Stimulated activated CD4-positive, alpha-beta T cell treated with anti-CD3 and anti-CD28 coated beads, Interleukin-1b, Interleukin-23, amount 100 ng/mL, for 4 hours (primary cell): ENCODE results near the gene TNNC1.

Source experiments
- DNase-seq, 2 donors: peaks; one replicate each; pipeline ENCODE4 v3.0.0-alpha.2; 2020; ENCODE audit warnings: low read depth in 2 of 2

TNNC1 gene

DNA sequence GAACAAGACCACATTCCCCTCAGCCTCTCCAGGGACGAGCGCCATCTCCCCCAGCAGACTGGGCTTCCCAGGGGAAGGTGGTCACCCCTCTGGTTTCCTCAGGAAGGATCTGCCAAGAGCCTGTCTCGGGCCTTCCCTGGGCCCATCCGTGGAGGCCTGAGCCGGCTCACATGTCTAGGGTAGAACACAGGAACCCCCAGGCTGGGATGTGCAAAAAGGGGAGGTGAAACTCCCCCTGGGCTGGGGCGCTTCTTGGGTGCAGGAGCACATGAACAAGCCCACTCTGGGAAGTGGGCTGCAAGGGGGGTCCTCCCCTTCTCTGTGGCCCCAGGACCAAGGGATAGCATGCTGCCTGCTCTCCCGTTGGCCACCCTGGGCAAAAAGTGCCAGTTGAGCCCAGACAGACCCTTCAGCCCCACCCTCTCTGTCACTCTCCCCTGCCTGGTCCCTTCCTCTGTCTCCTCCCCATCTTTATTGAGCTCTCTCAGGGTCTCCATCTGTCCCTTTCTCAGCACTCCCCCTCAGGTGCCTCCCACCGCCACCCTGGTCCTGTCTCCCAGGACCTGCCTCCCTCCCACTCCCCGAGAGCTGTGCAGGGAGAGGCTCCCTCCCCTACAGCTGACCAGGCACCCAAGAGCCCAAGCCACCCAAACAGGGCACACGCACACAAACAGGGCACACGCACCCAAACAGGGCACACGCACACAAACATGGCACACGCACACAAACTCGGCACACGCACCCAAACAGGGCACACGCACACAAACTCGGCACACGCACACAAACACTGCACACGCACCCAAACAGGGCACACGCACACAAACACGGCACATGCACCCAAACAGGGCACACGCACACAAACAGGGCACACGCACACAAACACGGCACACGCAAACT, 9.8 kb downstream of the TNNC1 start:
- no peak for DNase-seq

DNA sequence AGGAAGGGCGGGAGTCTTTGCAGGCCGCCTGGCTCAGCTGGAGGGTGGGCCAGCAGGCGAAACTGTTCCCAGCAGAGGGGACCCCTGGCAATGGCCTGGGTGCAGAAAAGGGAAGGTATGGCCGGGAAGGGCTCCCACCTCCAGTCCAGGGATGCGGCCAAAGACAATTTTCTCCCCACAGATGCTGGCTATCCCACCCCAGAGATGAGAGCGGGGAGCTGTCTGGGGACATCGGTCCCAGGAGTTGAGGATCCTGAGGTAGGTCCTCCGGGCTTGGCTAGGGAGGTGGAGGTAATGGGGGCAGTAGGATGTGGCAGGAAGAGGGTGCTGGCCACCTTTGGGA, 10.6 kb downstream of the TNNC1 start:
- no peak for DNase-seq

DNA sequence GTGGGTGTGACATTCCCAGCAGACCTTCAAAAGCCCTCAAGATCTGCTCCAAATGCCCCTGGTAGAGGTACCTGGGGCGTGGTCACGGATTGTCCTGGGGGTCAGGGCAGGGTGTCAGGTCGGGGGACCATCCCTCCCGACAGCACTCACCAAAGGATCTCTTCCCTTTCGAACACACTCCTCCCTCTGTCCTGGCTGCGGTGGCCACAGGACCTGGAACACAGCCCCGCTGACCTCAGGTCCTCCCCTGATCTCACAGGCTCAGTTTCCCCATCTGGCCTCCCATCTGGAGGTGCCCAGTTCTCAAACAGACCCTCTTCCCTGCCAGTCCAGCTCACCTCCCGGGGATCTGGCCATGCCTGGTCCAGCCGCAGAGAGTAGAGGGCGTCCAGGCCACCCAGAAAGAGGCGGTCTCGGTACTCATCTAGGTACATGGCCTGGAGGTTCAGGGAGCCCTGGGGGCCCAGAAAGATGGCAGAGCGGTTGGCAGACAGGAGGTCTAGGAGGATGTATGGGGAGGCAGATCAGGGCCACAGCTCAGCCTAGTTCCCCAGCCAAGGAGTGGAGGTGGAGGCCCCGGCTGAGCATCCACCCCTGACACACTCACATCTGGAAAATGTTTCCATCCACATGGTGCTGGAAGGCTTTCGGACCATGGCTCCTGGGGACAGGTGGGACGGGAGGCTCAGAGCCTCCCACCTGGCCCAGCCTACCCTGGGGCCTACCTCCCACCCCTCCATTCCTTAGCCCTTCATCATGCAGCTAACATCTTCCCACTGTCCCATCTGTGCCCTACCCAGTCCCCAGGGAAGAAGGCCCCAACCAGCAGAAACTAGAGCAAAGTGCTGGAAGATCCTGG, 11.2 kb downstream of the TNNC1 start:
- no peak for DNase-seq

DNA sequence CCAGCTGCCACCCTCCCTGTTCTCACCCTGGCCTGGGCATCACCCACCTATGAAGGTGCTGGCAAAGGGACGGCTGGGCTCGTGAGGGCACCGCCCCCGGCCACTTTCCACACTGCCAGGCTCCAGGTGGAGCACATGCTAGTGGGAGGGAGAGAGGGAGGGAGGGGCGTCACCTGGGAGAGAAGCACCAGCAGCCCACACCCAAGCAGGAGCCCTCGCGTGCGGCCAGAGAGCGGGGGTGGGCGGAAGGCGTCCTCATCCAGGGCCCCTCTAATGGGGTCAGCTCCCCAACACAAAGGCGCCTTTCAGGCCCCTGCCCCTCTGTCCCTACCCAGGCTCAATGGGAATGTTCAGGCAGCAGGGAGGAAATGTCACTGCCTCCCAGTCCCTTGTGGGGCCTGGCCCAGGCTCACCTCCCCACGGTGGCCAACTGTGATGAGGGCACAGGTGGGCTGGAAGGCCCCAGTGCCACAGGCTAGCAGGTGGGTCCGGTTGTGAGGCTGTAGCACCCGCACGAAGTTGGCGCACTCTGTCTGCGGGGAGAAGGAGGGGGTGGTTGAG, 12.0 kb downstream of the TNNC1 start:
- DNase-seq = no peak

DNA sequence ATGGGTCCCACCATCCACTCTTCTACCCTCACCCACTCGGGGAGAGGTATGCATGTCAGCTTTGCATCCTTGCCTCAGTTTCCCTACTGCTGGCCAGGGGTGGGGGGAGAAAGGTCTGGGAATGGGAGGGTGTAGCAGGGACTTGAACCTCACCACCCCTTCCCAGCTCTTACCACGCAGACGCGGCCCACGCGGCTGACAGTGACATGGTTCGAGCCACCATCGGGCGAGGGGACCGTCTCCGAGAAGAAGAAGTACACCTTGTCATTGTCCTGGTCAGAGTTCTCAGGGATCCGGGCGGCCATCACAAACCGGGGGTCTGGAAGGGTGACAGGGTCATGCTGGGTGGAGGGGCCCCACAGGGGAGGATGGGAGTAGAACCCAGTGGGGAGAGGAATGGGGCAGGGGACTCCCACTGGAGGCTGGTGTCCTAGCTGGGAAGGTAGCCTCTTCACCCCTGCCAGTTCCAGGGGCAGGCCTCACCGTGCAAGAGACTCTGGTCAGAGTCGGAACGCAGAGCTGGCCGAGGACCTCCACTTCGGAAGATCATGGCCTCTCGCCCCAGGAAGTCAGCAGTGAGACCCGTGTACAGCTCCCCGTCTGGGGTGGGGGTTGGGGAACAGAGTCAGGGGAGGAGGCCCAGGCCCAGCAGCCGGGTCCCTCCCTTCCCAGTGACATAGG, 12.6 kb downstream of the TNNC1 start:
- DNase-seq = no peak

DNA sequence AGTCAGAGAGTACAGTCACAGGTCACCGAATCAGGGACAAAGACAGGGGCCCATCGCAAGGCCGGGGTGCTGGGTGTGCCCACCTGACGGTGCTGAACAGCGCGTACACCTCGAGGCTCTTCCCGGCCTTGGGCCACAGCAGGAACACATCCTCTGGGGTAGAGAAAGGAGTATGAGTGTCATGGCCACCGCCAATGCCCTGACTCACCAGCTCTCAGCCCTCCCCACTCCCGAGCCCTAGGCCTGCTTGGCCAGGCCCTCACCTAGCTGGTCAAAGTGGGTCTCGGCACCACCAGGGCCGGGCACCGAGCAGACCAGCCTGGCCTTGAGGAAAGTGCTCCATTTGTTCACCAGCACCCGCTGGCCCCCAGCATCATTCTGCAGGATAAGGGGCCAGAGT, 13.2 kb downstream of the TNNC1 start:
- DNase-seq = no peak

DNA sequence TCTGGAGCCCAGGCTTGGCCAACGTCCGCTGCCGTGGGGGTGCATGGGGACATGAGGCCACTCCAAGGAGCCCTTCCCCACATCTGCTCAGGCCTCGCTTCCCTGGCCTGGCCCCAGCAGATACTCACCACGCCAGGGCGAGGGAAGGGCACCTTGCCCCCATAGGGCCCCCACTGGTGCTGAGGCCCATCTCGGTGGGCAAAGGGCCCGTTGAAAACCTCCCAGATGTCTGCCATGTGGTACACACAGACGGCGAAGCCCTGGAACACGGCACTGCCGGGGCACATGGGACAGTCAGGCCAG, 13.6 kb downstream of the TNNC1 start:
- no peak for DNase-seq

DNA sequence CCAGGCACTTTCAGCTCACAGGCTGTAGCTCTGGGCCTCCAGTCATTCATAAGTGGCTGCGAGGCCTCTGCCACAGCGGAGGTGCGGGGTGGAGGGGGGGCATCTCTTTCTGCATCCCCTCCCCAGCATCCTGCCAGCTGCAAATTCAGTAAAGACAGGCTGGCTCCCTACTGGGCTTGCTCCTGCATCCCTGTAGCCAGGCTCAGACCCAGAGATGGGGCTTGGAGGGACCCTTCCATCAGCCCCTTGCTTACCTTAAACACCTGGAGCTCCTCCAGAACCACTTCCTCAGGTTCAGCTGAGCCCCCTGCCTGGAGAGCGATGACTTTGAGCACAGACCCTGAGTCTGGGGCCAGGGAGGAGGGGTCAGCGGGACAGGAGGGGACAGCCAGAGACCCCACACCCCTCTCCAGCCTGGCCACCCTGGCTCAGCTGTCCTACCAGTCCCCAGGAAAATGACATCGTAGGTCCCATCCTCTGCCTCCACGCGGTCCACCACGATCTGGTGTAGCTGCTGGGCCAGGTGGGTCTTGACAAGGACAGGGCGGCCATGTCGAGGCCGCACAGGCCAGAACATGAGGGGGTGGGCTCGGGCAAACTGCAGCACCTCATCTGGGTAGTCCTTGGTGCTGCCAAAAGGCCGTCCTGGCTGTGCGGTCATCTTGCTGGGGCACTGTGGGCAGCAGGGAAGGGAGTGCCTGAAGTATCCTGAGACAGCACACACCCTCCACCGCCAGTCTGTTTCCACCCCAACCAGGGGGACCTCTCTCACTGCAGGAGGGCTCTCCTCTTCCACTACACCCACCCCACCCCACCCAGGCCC, 14.2 kb downstream of the TNNC1 start:
- no peak for DNase-seq

DNA sequence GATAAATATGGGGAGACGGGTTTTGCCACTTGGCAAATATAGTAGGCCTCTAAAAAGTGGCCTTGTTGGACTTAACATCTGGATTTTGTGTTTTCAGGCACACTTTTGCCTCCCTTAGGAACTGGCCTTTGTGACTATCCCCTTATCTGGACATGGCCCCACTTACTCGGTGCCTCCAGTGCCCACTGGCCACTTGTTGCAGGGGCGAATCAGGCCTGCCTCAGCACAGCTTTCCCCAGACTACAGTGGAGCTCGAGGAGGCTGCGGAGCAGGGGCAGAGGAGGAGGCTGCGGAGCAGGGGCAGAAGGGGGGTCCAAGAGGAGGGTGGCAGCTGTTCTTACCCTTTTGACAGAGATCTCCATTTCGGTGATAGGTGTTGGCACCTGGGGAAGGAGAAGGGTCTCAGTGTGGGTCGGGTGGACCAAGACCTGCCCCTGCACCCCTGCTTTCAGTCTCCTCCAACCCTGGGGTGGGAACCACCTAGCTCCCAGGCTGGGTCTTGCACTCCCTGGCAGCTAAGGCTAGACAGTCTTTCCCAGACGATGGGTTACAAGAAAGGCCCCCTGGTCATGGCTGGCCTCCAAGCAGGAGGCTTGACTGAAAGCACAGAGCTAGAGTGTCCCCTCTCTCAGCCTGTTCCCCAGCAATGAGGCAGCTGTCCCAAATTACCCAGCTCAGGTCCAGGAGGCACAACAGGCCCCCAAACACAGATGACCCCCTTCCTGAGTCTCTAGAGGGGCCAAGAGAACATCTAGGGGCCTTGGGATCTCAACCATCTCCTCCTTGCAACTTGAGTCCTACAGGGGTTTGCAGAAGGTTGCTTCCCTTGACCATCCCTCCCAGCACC, 15.0 kb downstream of the TNNC1 start:
- no peak for DNase-seq

DNA sequence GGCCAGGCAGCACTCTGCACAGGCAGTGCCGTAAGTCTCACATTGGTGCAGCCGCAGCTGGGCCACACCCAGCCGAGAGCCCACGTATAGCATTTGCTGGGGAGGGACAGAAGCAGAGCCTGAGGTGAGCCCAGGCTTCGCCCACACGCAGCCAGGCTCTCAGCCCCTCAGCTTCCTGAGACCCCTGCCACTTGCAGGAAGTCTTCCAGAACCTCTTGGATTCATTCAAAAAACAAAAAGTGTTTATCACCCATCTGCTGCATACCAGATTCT, 15.8 kb downstream of the TNNC1 start:
- no peak for DNase-seq

DNA sequence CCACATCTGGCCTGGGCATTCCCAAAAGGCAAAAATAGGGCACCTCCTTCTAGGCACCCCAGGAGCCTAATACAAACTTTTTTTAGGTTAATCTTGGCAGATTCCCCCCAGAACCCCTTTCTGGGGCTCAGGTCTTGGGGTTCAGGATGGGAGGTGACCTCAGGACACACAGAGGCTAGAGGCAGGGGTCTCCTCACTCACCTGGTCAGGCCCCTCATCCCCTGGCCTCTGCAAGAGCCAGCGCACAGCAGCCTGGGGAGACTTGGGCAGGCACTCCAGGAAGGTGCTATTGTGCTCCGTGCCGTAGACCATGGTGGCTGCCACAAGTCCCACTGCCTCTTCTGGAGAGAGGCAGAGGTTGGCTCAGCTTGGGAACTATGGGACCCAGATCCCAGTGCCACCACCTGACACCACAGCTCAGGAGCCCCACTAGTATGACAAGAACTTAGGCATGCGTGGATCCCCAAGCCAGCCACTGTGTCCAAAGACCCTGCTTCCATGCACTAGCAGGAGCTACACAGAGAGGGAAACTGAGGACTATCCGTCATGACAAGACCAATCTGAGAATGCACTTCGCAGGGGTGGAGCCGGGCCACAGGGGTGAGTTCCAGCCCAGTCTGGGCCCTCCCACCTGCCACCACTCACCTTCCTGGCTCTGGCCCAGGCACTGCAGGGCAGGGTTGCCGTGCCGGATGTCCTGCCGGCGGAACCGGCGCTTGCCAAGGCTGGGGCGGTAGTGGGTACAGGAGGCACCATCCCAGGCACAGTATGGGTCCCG, 16.3 kb downstream of the TNNC1 start:
- DNase-seq = no peak

DNA sequence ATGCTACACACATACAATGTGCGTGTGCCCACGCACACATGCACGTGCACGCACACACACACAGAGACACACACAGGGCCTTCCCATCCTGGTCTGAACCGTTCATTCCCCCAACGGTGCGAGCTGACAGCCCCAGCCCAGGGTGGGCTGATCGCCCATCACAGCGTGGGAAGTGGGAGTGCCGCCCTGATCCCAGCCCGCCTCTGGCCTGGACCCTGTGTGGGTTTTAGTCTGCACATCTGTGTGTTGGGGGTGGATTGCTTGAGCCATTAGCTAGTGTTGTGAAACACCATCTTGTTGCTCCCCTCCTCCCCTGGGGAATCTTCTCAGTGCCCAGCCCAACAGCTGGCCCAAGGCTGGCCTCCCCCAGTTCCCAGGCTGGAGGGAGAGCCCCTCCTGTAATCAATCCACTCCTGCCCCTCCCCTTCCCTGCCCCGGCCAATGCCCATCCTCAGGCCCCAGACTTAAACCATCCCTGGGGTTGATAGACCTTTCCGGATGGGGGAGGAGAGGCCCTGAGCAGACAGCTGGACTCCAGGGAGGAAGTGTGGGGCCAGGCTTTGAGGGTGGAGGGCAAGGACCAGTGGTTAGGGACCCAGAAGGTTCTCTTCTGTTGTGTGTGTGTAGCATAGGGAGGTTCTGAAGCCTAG, 17.2 kb downstream of the TNNC1 start:
- DNase-seq = no peak

DNA sequence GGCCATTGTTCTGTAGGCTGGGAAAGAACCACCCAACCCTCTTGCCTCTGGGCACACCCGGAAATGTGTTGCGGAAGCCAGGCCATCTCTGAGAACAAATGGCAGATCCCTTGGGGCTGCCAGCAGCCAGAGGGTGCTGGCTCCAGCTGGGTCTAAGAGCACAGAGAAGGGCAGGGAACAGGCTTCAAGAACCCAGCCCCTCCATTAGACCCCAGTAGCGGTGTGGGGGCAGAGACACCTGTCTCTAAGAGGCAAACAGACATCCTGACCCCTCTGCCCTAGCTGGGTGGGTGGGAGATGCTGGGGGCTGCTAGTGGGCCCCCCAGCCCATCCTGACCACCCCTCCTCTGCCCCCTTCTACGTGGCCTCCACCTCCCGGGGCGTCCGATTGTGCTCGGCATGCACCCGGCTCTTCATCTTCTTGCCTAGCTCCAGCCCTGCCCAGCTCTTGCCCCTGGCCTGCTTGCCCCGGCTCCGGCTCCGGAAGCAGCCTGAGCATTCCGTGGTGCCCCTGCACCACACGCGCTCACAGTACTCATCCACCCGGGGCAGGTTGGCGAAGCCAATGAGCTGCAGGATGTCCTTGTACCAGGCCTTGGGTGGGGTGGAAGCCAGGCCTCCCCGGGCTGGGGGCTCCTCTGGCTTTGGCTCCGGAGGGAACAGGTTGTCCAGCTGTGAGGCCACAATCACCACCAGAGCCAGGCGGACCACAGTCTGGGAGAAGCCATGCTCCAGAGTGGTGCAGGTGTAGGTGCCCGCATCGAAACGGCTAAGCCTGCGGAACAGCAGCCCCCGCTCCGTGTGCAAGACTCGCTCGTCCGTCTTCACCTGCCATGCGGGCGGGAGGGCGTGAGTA, 18.4 kb downstream of the TNNC1 start:
- no peak for DNase-seq

DNA sequence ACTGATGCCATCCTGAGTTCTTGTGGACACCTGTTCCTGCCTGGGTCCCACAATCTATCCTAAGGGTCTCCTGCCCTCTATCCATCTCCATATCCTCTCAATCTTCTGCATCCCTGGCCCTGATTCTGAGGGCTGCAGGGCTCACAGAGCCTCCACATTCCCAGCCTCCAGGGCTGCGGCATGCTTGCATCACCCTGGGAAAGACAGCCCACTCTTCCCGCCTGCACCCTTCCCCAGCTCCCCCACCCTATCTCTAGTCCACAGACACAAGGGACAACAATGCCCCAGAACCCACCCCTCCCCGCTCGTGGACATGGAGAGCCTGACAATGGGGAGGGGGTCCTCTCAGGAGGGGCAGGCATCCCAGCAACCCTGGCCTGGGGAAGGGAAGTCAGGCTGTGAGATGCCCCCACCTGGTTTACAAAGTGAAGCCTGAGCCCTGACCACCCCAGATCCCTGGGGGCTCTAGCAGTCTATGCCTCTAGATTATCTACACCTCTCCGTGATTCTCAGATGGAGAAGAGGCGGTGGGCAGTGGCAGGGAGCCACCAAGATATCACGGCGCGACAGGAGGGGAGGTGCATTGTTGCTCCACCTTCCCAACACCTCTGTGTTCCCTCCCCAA, 19.2 kb downstream of the TNNC1 start:
- DNase-seq = no peak

DNA sequence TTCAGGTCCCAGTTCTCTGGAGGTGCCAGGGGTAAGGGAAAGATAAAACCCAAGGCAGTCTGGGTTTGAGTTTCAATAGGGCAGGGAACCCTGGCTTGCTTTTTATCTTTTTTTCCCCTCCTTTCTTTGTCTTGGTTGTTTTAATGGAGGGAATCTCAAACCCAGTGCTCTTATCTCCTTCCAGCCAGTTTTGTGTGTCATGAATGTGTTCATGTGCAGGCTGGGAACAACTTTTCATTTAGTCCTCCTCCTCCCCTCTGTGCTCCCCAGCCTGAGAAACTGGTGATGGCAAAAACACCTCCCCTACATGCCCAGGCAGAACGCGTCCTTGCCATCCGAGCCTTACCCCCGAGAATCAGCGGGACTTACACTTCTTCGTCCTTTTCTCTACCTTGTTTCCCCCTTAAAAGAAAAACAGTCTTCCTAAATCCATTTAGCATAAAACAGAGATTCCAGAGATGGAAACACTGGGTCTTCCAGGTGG, 19.8 kb downstream of the TNNC1 start:
- no peak for DNase-seq

DNA sequence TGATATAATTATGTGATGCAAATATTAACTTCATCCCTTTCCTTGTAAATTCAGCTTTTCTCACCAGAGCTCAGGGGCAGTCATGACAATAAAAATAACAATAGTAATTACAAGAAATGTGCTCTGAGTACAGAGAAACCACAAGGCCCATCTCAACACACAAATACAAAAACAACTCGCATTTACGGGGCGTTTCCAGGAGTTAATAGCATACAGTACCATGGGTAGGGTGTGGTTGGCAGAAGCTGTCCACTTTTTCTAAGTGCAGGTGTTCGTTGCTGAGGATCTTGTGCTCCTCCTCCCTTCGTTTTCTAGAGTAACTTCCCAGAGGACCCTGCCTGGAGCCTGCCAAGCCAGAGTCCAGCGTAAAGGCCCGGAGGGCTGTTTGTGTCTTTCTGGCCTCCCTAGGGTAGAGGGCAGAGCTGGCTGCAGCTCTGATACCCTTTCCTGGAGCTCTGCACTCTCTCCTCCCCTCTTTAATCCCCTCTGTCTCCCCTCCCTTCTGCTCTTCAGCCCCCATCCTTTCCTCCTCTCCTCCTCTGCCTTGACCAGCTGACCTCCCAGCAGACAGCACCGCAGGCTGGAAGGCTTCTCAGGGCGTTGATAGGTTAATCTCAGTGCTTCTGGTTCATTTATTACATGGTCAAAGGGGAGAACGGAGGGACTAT, 20.4 kb downstream of the TNNC1 start:
- no peak for DNase-seq

DNA sequence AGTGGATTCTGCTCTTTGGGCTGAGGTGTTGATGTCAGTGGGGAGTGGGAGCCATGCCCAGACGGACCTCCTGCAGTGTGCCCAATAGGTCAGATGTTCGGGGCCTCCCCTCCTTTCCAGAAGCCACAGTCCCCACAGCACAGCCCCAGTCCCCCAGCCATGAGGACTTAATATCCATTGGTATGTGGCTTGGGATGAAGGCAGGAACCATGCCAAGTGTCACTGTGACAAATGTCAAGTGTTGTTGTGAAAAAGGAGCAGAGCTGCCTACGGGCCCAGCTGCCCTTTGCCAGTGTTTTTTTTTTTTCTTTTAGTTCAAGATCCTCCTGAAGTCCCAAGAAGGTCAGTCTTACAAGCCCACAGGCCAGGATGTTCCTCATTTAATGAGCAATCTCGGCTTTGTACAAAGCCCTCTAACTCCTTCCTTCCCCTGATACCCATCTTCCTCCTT, 21.1 kb downstream of the TNNC1 start:
- DNase-seq = no peak
